Epithelial cell of esophagus (primary cell): ENCODE data around the gene MSRB2.
A peak's percentile ranks its signal among the peaks of the same experiment; 100 is the strongest.
"Not testable (repeated sequence)": the region's sequence is repeated elsewhere in the genome, so short reads cannot be mapped to it uniquely, and the experiment has no call there.

ENCODE experiments used
- DNase-seq: peaks from one replicate; pipeline ENCODE4 v3.0.0; 2010; ENCODE audit warnings: low read depth
- H3K4me3 ChIP-seq: 2 replicates; pipeline ENCODE4 v1.5.1; 2011; ENCODE audit warnings: mild to moderate bottlenecking, low read length, control low read depth
- CTCF ChIP-seq: IDR thresholded peaks from 2 replicates; pipeline ENCODE4 v1.5.1; 2011; ENCODE audit warnings: low read depth, mild to moderate bottlenecking, low read length, control low read depth, inconsistent platforms; ENCODE audit not compliant: insufficient read depth; ENCODE audit errors: missing control alignments

MSRB2 gene

GRCh38 chr10:23063973-23064812 is 31.2 kb upstream of the MSRB2 start:
- H3K4me3 ChIP-seq = no peak overlapping the region
- TF ChIP-seq CTCF = no peak
- no peak for DNase-seq

GRCh38 chr10:23064813-23065114 is 30.6 kb upstream of the MSRB2 start:
- DNase-seq, H3K4me3 ChIP-seq: not testable (repeated sequence)

GRCh38 chr10:23065181-23065948 is 30.0 kb upstream of the MSRB2 start:
- no peak for TF ChIP-seq CTCF
- H3K4me3 ChIP-seq = no peak overlapping the region
- peak; percentile 79 for DNase-seq

GRCh38 chr10:23067337-23067736 is 28.0 kb upstream of the MSRB2 start:
- DNase-seq = no peak
- TF ChIP-seq CTCF = no peak
- no peak overlapping the region for H3K4me3 ChIP-seq

GRCh38 chr10:23067939-23068775 is 27.2 kb upstream of the MSRB2 start:
- DNase-seq = peak; percentile 80
- TF ChIP-seq CTCF = peak; percentile 83
- H3K4me3 ChIP-seq = no peak overlapping the region

GRCh38 chr10:23069019-23069815 is 26.2 kb upstream of the MSRB2 start:
- DNase-seq = no peak

GRCh38 chr10:23070092-23070912 is 25.1 kb upstream of the MSRB2 start:
- not testable (repeated sequence) for DNase-seq, H3K4me3 ChIP-seq

More at GRCh38 chr10:23069019-23069815, 26.2 kb upstream of the MSRB2 start:
- no peak overlapping the region for H3K4me3 ChIP-seq
- TF ChIP-seq CTCF = no peak
